Endothelial cell (in vitro differentiated cells): ENCODE results near the gene PAPPA2. TPM values are rescaled to one million over a fixed set of nuclear protein-coding genes. Genes with fewer than 3 reads are reported as not detected.

Experiments used
- DNase-seq: peaks from one replicate; pipeline ENCODE4 v3.0.0; 2021; ENCODE audit warnings: low spot score
- H3K27ac Mint-ChIP-seq: one replicate; pipeline ENCODE4 v1.8.0; 2021; ENCODE audit warnings: mixed read lengths, inconsistent platforms; ENCODE audit not compliant: unreplicated experiment
- H3K27me3 Mint-ChIP-seq: one replicate; pipeline ENCODE4 v1.8.0; 2021; ENCODE audit warnings: mild to moderate bottlenecking, moderate library complexity, mixed read lengths, inconsistent platforms; ENCODE audit not compliant: unreplicated experiment
- H3K36me3 Mint-ChIP-seq: one replicate; pipeline ENCODE4 v1.8.0; 2021; ENCODE audit warnings: mild to moderate bottlenecking, low read depth, mixed read lengths, inconsistent platforms; ENCODE audit not compliant: unreplicated experiment
- H3K4me1 Mint-ChIP-seq: one replicate; pipeline ENCODE4 v1.8.0; 2021; ENCODE audit warnings: mild to moderate bottlenecking, mixed read lengths, inconsistent platforms; ENCODE audit not compliant: unreplicated experiment
- H3K4me3 Mint-ChIP-seq: one replicate; pipeline ENCODE4 v1.8.0; 2021; ENCODE audit warnings: mild to moderate bottlenecking, mixed read lengths, inconsistent platforms; ENCODE audit not compliant: unreplicated experiment
- H3K9me3 Mint-ChIP-seq: one replicate; pipeline ENCODE4 v1.8.0; 2021; ENCODE audit warnings: mixed read lengths, inconsistent platforms; ENCODE audit not compliant: unreplicated experiment
- CTCF ChIP-seq: fragments of 200-600 bp; sonication (generic); IDR thresholded peaks from one replicate; pipeline ENCODE4 v1.5.0; 2021; ENCODE audit warnings: antibody characterized with exemption; ENCODE audit not compliant: unreplicated experiment
- total RNA-seq: library from RNA; stranded (reverse); fragmentation: NEBNext Ultra II Directional; extraction: Animal tissue kit (Norgen Biotek cat#: 25700); gene quantifications from one replicate; pipeline ENCODE4 v1.2.1, GENCODE V29; 2021; ENCODE audit not compliant: unreplicated experiment

Gene PAPPA2
- total RNA-seq, 1 donor from 2014 or later, result 0.33 TPM

- Mint-ChIP-seq H3K27ac (no peak overlapping the region), H3K4me1 (no peaks in the 10 kb centered on the region), H3K9me3 (no peaks in the 10 kb centered on the region), H3K4me3 (no peak overlapping the region), H3K27me3 (no peaks in the 10 kb centered on the region), H3K36me3 (no peaks in the 10 kb centered on the region)
- no peak for DNase-seq
- TF ChIP-seq CTCF, result no peak
Measured at GRCh38 chr1:176854121-176854520, 391.1 kb downstream of the PAPPA2 start.

GRCh38 chr1:176854758-176855745 is 392.1 kb downstream of the PAPPA2 start:
- Mint-ChIP-seq H3K27ac (no peak overlapping the region), H3K4me3 (no peak overlapping the region), H3K4me1 (no peaks in the 10 kb centered on the region), H3K27me3 (no peaks in the 10 kb centered on the region), H3K36me3 (no peaks in the 10 kb centered on the region), H3K9me3 (no peaks in the 10 kb centered on the region)
- no peak for DNase-seq
- no peak for TF ChIP-seq CTCF

GRCh38 chr1:176857632-176858031 is 394.7 kb downstream of the PAPPA2 start:
- H3K27ac Mint-ChIP-seq, result no peak overlapping the region
- peaks cover 11% of the 10 kb centered on the region for H3K36me3 Mint-ChIP-seq
- H3K27me3 Mint-ChIP-seq, result no peaks in the 10 kb centered on the region
- no peaks in the 10 kb centered on the region for H3K4me1 Mint-ChIP-seq
- no peaks in the 10 kb centered on the region for H3K9me3 Mint-ChIP-seq
- H3K4me3 Mint-ChIP-seq, result no peak overlapping the region
- DNase-seq, result no peak
- TF ChIP-seq CTCF, result no peak

- DNase-seq, result no peak
- no peaks in the 10 kb centered on the region for H3K9me3 Mint-ChIP-seq
- H3K4me3 Mint-ChIP-seq, result no peak overlapping the region
- no peak overlapping the region for H3K27ac Mint-ChIP-seq
- no peaks in the 10 kb centered on the region for H3K27me3 Mint-ChIP-seq
- no peaks in the 10 kb centered on the region for H3K4me1 Mint-ChIP-seq
- TF ChIP-seq CTCF, result no peak
- H3K36me3 Mint-ChIP-seq, result peaks cover 11% of the 10 kb centered on the region
Measured at GRCh38 chr1:176858433-176858916, 395.5 kb downstream of the PAPPA2 start.

GRCh38 chr1:176863613-176864012 is 400.6 kb downstream of the PAPPA2 start:
- H3K36me3 Mint-ChIP-seq, result peaks cover 41% of the 10 kb centered on the region
- H3K9me3 Mint-ChIP-seq, result no peaks in the 10 kb centered on the region
- no peaks in the 10 kb centered on the region for H3K27me3 Mint-ChIP-seq
- H3K4me3 Mint-ChIP-seq, result no peak overlapping the region
- no peaks in the 10 kb centered on the region for H3K4me1 Mint-ChIP-seq
- DNase-seq, result no peak
- H3K27ac Mint-ChIP-seq, result no peak overlapping the region
- TF ChIP-seq CTCF, result no peak
